ENCODE results near the gene FCF1. TPM values are rescaled to one million over a fixed set of nuclear protein-coding genes. Genes with fewer than 3 reads are reported as not detected.

FCF1 gene
- total and polyA plus RNA-seq, 2 experiments from 2014 or later, result 24.3 to 39.2 TPM

DNA sequence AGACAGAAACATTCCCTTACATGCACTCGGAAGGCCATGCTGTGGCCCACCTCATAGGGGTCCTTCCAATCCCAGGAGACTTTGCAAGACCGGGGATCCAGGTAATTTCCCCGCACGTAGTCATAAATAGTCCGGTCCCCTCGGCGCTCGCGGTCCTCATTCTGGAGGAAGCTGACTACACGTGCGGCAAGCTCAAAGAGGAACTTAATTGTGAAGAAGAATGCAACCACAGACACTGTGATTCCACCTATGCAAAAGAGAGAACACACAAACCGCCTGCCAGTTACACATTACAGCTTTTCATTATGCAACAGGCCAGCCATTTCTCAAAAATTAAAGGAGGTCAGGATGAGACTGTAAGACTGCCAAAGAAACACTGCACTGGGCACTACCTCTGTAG, 28.5 kb upstream of the FCF1 start:
- Histone ChIP-seq H3K9ac (no peak overlapping the region), H3K27me3 (replicated peaks; ENCODE audit: insufficient read depth) (no peaks in the 10 kb centered on the region), H3K9me2 (ENCODE audit: insufficient read depth) (no peaks in the 10 kb centered on the region), H3K79me2 (ENCODE audit: insufficient read depth) (peaks cover 10% of the 10 kb centered on the region; the same call in 1 of the 2 replicates), H3K4me3 (no peak overlapping the region), H4K20me1 (ENCODE audit: insufficient read depth) (no peaks in the 10 kb centered on the region), H3K36me3 (ENCODE audit: low read depth) (peaks cover 29% of the 10 kb centered on the region; the same call in 1 of the 2 replicates), H3K4me2 (ENCODE audit: unreplicated experiment) (no peak overlapping the region), H3K9me3 (ENCODE audit: low read depth) (no peaks in the 10 kb centered on the region), H3F3A (ENCODE audit: insufficient read depth) (no peaks in the 10 kb centered on the region), H3K27ac (no peak overlapping the region), H3K4me1 (ENCODE audit: insufficient read depth) (no peaks in the 10 kb centered on the region), H2AFZ (no peak overlapping the region)
- in situ Hi-C loops (cut with MboI), result no loop called here
- 98% methylated on average over 12 of the region's 12 CpGs for WGBS, 2 experiments (ENCODE audit: low coverage in 1 of 2, low lambda C conversion rate in 2 of 2, missing lambda C conversion rate in 2 of 2)
- no peak for DNase-seq
- no peak for TF ChIP-seq EZH2 (IDR thresholded peaks at IDR 0.05; ENCODE audit: insufficient read depth, poor library complexity, severe bottlenecking)
- TF ChIP-seq EZH2phosphoT487 (IDR thresholded peaks at IDR 0.05; ENCODE audit: insufficient read depth, low read depth), result no peak

- no peak overlapping the region for H2AFZ ChIP-seq
- no peaks in the 10 kb centered on the region for H3F3A ChIP-seq (ENCODE audit: insufficient read depth)
- no peaks in the 10 kb centered on the region for H3K4me1 ChIP-seq (ENCODE audit: insufficient read depth)
- H3K36me3 ChIP-seq (ENCODE audit: low read depth), result peaks cover 32% of the 10 kb centered on the region; the same call in 1 of the 2 replicates
- H4K20me1 ChIP-seq (ENCODE audit: insufficient read depth), result no peaks in the 10 kb centered on the region
- no peak overlapping the region for H3K9ac ChIP-seq
- no peak for TF ChIP-seq EZH2phosphoT487 (IDR thresholded peaks at IDR 0.05; ENCODE audit: insufficient read depth, low read depth)
- TF ChIP-seq EZH2 (IDR thresholded peaks at IDR 0.05; ENCODE audit: insufficient read depth, poor library complexity, severe bottlenecking), result no peak
- 95 to 100% methylated on average over 2 of the region's 2 CpGs for WGBS, 2 experiments (ENCODE audit: low coverage in 1 of 2, low lambda C conversion rate in 2 of 2, missing lambda C conversion rate in 2 of 2)
- H3K9me2 ChIP-seq (ENCODE audit: insufficient read depth), result no peaks in the 10 kb centered on the region
- H3K27me3 ChIP-seq (replicated peaks; ENCODE audit: insufficient read depth), result no peaks in the 10 kb centered on the region
- no peaks in the 10 kb centered on the region for H3K9me3 ChIP-seq (ENCODE audit: low read depth)
- no peak for DNase-seq
- H3K27ac ChIP-seq, result no peak overlapping the region
- no peak overlapping the region for H3K4me2 ChIP-seq (ENCODE audit: unreplicated experiment)
- H3K79me2 ChIP-seq (ENCODE audit: insufficient read depth), result peaks cover 9% of the 10 kb centered on the region; the same call in 1 of the 2 replicates
- no peak overlapping the region for H3K4me3 ChIP-seq
- in situ Hi-C loops (cut with MboI), result no loop called here
These were observed 27.9 kb upstream of the FCF1 start for GRCh38 chr14:74685056-74685455.

DNA sequence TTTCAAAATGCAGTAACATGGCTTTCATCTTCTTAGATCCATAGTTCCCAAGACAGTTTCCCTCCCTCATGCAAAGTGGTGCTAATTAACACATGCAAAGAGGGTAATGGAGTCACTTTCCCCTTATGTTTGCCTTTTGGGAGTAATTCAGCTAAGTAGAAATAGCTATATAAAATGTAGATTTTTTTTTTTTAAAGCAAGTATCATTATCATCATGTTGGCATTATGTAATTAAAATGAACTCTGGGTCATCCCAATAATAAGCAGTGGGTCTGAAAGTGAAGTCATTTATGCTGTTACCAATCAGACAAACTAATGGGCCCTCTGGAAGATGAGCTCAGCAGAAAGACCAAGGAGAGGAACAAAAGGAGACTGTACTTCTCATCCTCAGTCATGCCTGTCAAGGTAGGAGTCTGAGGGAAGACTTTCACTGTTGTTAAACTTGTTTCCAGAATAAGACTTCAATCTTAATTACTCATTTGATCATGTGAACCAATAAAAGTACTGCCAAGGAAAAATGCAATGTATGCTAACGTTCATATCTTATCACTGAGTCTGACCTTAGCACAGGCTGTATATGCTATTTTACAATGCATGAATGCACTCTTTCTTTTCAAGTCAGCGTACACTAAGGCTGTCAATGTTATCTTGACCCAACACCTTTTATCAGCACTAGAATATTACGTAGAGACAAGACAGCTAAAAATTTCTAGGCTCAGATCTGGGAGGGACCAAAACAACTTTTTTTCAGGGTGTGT, 26.8 kb upstream of the FCF1 start:
- no peak overlapping the region for H3K4me3 ChIP-seq
- whole genome bisulfite sequencing, 2 experiments (ENCODE audit: low coverage in 1 of 2, low lambda C conversion rate in 2 of 2, missing lambda C conversion rate in 2 of 2), result 97 to 98% methylated on average over 3 of the region's 3 CpGs
- H3K79me2 ChIP-seq (ENCODE audit: insufficient read depth), result peaks cover 20% of the 10 kb centered on the region
- H3K27me3 ChIP-seq (replicated peaks; ENCODE audit: insufficient read depth), result no peaks in the 10 kb centered on the region
- H3K4me1 ChIP-seq (ENCODE audit: insufficient read depth), result no peaks in the 10 kb centered on the region
- H2AFZ ChIP-seq, result no peak overlapping the region
- H3K9me2 ChIP-seq (ENCODE audit: insufficient read depth), result no peaks in the 10 kb centered on the region
- no peaks in the 10 kb centered on the region for H3K9me3 ChIP-seq (ENCODE audit: low read depth)
- H3K27ac ChIP-seq, result no peak overlapping the region
- H3K4me2 ChIP-seq (ENCODE audit: unreplicated experiment), result no peak overlapping the region
- in situ Hi-C loops (cut with MboI), result no loop called here
- peaks cover 38% of the 10 kb centered on the region; the same call in 1 of the 2 replicates for H3K36me3 ChIP-seq (ENCODE audit: low read depth)
- no peak overlapping the region for H3K9ac ChIP-seq
- TF ChIP-seq EZH2 (IDR thresholded peaks at IDR 0.05; ENCODE audit: insufficient read depth, poor library complexity, severe bottlenecking) (no peak), EZH2phosphoT487 (IDR thresholded peaks at IDR 0.05; ENCODE audit: insufficient read depth, low read depth) (no peak)
- no peaks in the 10 kb centered on the region for H4K20me1 ChIP-seq (ENCODE audit: insufficient read depth)
- no peak for DNase-seq
- H3F3A ChIP-seq (ENCODE audit: insufficient read depth), result no peaks in the 10 kb centered on the region

GRCh38 chr14:74691456-74691855, 21.5 kb upstream of the FCF1 start:
- H3K4me3 ChIP-seq, result no peak overlapping the region
- H3F3A ChIP-seq (ENCODE audit: insufficient read depth), result peaks cover 13% of the 10 kb centered on the region; the same call in 1 of the 2 replicates
- no peaks in the 10 kb centered on the region for H3K27me3 ChIP-seq (replicated peaks; ENCODE audit: insufficient read depth)
- H2AFZ ChIP-seq, result no peak overlapping the region
- no peaks in the 10 kb centered on the region for H3K9me3 ChIP-seq (ENCODE audit: low read depth)
- WGBS, 2 experiments (ENCODE audit: low coverage in 1 of 2, low lambda C conversion rate in 2 of 2, missing lambda C conversion rate in 2 of 2), result 94 to 97% methylated on average over 2 of the region's 2 CpGs
- H3K9me2 ChIP-seq (ENCODE audit: insufficient read depth), result no peaks in the 10 kb centered on the region
- H3K27ac ChIP-seq, result no peak overlapping the region
- DNase-seq, result no peak
- no peak for TF ChIP-seq EZH2 (IDR thresholded peaks at IDR 0.05; ENCODE audit: insufficient read depth, poor library complexity, severe bottlenecking)
- TF ChIP-seq EZH2phosphoT487 (IDR thresholded peaks at IDR 0.05; ENCODE audit: insufficient read depth, low read depth), result no peak
- peaks cover 68% of the 10 kb centered on the region for H3K79me2 ChIP-seq (ENCODE audit: insufficient read depth)
- H3K4me2 ChIP-seq (ENCODE audit: unreplicated experiment), result no peak overlapping the region
- H3K36me3 ChIP-seq (ENCODE audit: low read depth), result peaks cover 21% of the 10 kb centered on the region; the same call in 1 of the 2 replicates
- no peak overlapping the region for H3K9ac ChIP-seq
- in situ Hi-C loops (cut with MboI), result no loop called here
- H3K4me1 ChIP-seq (ENCODE audit: insufficient read depth), result no peaks in the 10 kb centered on the region
- H4K20me1 ChIP-seq (ENCODE audit: insufficient read depth), result no peaks in the 10 kb centered on the region
